D341Med (cell line): ENCODE results near the gene ZFHX3.

Experiments
- DNase-seq: peaks from one replicate; pipeline ENCODE4 v3.0.0; 2012; ENCODE audit warnings: low spot score

Gene ZFHX3

GRCh38 chr16:72875291-72876031, 172.5 kb downstream of the ZFHX3 start:
- peak; percentile 63 for DNase-seq

GRCh38 chr16:72873853-72874252, 174.1 kb downstream of the ZFHX3 start:
- peak; percentile 44 for DNase-seq

GRCh38 chr16:72873044-72873443, 174.9 kb downstream of the ZFHX3 start:
- DNase-seq = no peak

GRCh38 chr16:72865835-72866234, 182.1 kb downstream of the ZFHX3 start:
- DNase-seq = no peak

GRCh38 chr16:72865258-72865657, 182.7 kb downstream of the ZFHX3 start:
- no peak for DNase-seq

GRCh38 chr16:72864130-72864833, 183.6 kb downstream of the ZFHX3 start:
- no peak for DNase-seq

GRCh38 chr16:72862090-72862489, 185.8 kb downstream of the ZFHX3 start:
- no peak for DNase-seq

- DNase-seq = no peak
These were observed 187.0 kb downstream of the ZFHX3 start for GRCh38 chr16:72860726-72861562.

GRCh38 chr16:72859581-72859980, 188.3 kb downstream of the ZFHX3 start:
- no peak for DNase-seq

GRCh38 chr16:72858665-72859493, 189.0 kb downstream of the ZFHX3 start:
- DNase-seq = no peak

- DNase-seq = no peak
These were observed 189.9 kb downstream of the ZFHX3 start for GRCh38 chr16:72857834-72858664.

GRCh38 chr16:72856797-72857196, 191.1 kb downstream of the ZFHX3 start:
- DNase-seq = peak; percentile 43

- no peak for DNase-seq
These were observed 193.5 kb downstream of the ZFHX3 start for GRCh38 chr16:72854267-72854959.

GRCh38 chr16:72853575-72854266, 194.2 kb downstream of the ZFHX3 start:
- DNase-seq = no peak

GRCh38 chr16:72852421-72852820, 195.5 kb downstream of the ZFHX3 start:
- no peak for DNase-seq

GRCh38 chr16:72850853-72851252, 197.1 kb downstream of the ZFHX3 start:
- no peak for DNase-seq

GRCh38 chr16:72850021-72850420, 197.9 kb downstream of the ZFHX3 start:
- DNase-seq = no peak

GRCh38 chr16:72848759-72849664, 198.9 kb downstream of the ZFHX3 start:
- peak; percentile 51 for DNase-seq

- DNase-seq = no peak
These were observed 199.9 kb downstream of the ZFHX3 start for GRCh38 chr16:72848028-72848400.
